BE2C (cell line): ENCODE measurements around the gene TBC1D17.
"Not testable (repeated sequence)": the region's sequence is repeated elsewhere in the genome, so short reads cannot be mapped to it uniquely, and the experiment has no call there.

Source experiments
- DNase-seq: peaks from one replicate; pipeline ENCODE4 v3.0.0-alpha.2; 2020
- H3K27me3 ChIP-seq: fragments of 250-450 bp; sonication (Bioruptor Pico); 2 replicates; pipeline ENCODE4 v1.5.1; 2020; ENCODE audit warnings: mild to moderate bottlenecking
- H3K36me3 ChIP-seq: fragments of 250-450 bp; sonication (Bioruptor Pico); 2 replicates; pipeline ENCODE4 v1.5.1; 2020; ENCODE audit warnings: mild to moderate bottlenecking
- H3K4me1 ChIP-seq: fragments of 250-450 bp; sonication (Bioruptor Pico); 2 replicates; pipeline ENCODE4 v1.5.1; 2020
- H3K4me3 ChIP-seq: 2 replicates; pipeline ENCODE4 v1.5.1; 2011; ENCODE audit warnings: low read depth, low read length
- H3K9me3 ChIP-seq: fragments of 250-450 bp; sonication (Bioruptor Pico); 2 replicates; pipeline ENCODE4 v1.5.1; 2020
- TF ChIP-seq, protein P1 (sequence below): IDR thresholded peaks from 2 replicates; pipeline ENCODE4 v1.5.1; 2012; ENCODE audit warnings: mild to moderate bottlenecking, low read depth, low read length

TBC1D17 gene

DNA sequence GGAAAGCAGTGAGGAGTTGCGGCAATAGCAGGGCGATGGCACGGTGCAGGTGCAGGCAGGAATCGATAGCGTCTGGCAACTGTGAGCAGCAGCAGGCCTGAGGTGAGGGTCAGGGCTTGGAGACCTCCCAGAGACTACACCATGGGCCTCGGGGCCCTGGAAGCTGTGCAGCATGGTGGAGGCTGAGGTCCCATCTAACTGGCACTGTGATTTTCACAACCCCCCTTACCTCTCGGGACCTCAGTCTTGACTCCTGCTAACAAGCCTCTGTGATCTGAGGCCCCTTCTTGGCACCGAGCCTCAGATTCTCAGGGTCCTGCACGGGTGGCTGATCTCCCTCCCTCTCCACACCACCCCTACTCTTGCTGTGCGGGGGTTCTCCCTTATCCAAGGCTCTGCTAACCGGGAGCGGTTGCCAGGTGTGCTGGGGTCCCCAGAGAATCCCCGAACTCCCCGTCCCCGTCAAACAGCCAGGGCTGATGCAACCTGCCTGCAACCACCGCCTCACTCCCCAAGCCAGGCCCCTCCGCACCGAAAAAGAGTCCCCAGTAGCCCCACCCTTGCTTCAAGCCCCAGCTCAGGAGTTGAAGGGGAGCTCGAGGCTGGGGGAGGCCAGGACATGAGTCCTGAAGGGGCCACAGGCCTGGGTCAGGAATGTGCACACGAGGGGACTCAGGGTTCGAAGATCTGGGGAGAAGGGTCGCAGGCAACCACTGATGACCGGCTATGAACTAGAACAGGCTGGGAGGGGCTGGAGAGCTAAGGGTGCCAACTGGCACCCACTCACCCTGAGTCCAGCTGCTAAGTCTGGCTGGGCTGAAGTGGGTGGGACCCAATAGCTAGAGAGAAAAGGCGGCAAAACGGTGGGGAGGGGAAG lies 46.7 kb downstream of the TBC1D17 start:
- Histone ChIP-seq H3K4me3 (peak overlapping the region; percentile 13), H3K4me1 (peaks cover 14% of the 10 kb centered on the region), H3K36me3 (peaks cover 82% of the 10 kb centered on the region), H3K27me3 (no peaks in the 10 kb centered on the region), H3K9me3 (no peaks in the 10 kb centered on the region)
- TF ChIP-seq, protein P1, sequence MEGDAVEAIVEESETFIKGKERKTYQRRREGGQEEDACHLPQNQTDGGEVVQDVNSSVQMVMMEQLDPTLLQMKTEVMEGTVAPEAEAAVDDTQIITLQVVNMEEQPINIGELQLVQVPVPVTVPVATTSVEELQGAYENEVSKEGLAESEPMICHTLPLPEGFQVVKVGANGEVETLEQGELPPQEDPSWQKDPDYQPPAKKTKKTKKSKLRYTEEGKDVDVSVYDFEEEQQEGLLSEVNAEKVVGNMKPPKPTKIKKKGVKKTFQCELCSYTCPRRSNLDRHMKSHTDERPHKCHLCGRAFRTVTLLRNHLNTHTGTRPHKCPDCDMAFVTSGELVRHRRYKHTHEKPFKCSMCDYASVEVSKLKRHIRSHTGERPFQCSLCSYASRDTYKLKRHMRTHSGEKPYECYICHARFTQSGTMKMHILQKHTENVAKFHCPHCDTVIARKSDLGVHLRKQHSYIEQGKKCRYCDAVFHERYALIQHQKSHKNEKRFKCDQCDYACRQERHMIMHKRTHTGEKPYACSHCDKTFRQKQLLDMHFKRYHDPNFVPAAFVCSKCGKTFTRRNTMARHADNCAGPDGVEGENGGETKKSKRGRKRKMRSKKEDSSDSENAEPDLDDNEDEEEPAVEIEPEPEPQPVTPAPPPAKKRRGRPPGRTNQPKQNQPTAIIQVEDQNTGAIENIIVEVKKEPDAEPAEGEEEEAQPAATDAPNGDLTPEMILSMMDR = no peak
- peak; percentile 40 for DNase-seq

DNA sequence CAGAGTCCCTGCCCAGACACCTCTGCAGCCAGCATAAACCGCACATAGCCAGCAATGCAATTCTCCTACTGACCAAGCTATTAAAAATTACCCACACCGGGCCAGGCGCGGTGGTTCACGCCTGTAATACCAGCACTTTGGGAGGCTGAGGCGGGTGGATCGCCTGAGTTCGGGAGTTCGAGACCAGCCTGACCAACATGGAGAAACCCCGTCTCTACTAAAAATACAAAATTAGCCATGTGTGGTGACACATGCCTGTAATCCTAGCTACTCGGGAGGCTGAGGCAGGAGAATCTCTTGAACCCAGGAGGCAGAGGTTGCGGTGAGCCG lies 47.3 kb downstream of the TBC1D17 start:
- H3K27me3 ChIP-seq, DNase-seq, H3K9me3 ChIP-seq: not testable (repeated sequence)
- peaks cover 77% of the 10 kb centered on the region for H3K36me3 ChIP-seq
- H3K4me1 ChIP-seq = peaks cover 14% of the 10 kb centered on the region
- H3K4me3 ChIP-seq = peak overlapping the region; percentile 13; the same call in 1 of the 2 replicates

DNA sequence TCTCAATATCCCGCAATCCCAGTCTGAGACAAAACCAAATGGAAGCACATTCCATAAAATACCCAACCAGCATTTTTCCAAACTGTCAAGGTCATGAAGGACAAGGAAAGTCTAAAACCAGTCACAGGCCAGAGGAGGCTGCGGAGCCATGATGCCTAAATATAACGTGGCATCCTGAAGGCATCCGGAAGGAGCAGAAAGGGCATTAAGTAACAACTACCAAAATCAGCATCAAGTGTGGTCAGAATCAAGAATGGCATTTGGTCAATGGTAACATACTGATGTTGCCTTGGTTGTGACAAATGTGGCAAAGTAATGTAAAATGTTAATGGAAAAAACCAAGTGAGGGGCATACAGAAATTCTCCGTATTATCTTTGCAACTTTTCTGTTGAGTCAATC lies 48.0 kb downstream of the TBC1D17 start:
- Histone ChIP-seq H3K9me3 (no peaks in the 10 kb centered on the region), H3K4me3 (no peak overlapping the region), H3K4me1 (peaks cover 14% of the 10 kb centered on the region), H3K36me3 (peaks cover 72% of the 10 kb centered on the region), H3K27me3 (no peaks in the 10 kb centered on the region)
- TF ChIP-seq, protein P1 = no peak
- no peak for DNase-seq

DNA sequence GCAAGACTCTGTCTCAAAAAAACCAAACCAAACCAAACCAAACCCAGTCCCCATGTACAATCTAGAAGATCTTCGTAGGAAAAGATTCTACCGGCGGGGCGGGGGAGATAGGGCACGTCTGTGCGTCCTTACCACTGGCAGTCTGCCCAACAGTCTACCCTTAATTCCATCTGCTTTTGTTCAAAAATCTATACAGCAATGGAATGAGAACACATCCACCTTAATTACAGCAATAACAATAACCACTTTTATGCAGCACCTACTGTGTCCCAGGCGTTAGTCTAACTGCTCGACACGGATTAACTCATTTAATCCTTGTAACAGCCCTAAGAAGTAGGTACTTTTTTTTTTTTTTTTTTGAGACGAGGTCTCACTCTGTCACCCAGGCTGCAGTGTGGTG lies 49.0 kb downstream of the TBC1D17 start:
- no peaks in the 10 kb centered on the region for H3K27me3 ChIP-seq
- DNase-seq = no peak
- peaks cover 62% of the 10 kb centered on the region for H3K36me3 ChIP-seq
- TF ChIP-seq, protein P1 = no peak
- H3K4me1 ChIP-seq = peaks cover 14% of the 10 kb centered on the region
- no peak overlapping the region for H3K4me3 ChIP-seq
- no peaks in the 10 kb centered on the region for H3K9me3 ChIP-seq

DNA sequence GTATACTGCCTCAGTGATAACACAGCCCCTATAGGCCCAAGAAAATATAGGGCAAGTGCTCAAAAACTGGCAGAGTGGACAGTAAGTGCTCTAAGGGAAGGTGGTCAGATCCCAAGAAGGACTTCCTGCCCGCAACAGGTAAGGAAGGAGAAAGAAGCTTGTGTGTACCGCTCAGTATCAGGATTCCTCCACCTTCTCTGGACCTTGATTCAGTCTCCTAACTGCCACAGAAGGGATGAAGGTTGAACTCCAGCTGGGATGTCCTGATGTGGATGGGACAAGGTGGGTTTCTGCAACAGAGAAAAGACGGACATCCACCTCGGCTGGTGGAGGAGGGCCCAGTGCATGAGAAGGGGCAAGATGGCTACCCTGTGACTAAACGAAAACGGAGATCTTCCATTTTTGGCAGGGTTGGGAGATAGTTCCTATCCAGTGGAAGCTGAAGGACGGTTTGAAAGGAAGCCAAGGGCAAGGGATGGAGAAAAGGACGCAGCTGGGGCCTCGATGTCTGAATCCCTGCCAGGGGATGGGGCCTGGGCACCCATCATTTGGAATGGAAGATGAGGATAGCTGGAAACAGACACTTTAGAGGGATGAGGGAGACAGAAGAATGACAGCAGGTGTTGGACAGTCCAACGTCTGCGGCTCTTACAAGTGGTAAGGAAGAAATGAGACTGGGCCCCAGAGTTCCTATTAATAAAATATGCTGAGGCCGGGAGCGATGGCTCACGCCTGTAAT lies 50.2 kb downstream of the TBC1D17 start:
- no peak for DNase-seq
- Histone ChIP-seq H3K4me1 (peaks cover 14% of the 10 kb centered on the region), H3K4me3 (peak overlapping the region; percentile 64), H3K36me3 (peaks cover 50% of the 10 kb centered on the region), H3K27me3 (no peaks in the 10 kb centered on the region), H3K9me3 (no peaks in the 10 kb centered on the region)
- TF ChIP-seq, protein P1 = no peak

DNA sequence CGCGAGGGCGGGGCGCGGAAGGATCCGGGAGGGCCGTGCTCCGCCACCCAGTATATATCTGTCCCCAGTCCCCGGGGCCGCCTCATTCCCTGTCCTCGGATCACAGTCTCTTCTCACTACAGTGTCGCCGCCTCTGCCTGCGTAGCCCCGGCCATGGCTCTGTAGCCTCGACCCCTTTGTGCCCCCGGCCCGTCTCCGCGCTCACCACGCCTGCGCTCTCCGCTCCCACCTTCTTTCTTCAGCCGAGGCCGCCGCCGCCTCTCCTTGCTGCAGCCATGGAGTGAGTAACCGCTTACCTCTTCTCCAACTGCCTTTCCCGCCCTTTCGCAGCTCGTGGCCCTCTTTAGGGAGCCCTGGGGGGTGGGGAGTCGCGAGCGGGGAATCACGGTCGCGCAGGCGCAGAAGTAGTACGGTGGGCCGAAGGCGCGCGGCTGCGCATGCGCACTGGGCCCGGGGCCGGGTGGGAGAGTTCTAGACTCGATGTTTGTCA lies 51.7 kb downstream of the TBC1D17 start, which contains the start of the genes ATF5 and NUP62:
Gene ATF5 (plus strand): TSS at position 85 of the 490 bp plus-strand sequence. CDS start 1,646 bp downstream, outside the sequence.
Gene NUP62 (minus strand): TSS at position 384 of the 490 bp plus-strand sequence. CDS start 19,697 bp downstream, outside the sequence.
- TF ChIP-seq, protein P1 = no peak
- Histone ChIP-seq H3K4me3 (peak within 1 kb of the TSS; percentile 64), H3K9me3 (no peaks in the 10 kb centered on the region), H3K4me1 (peaks cover 7% of the 10 kb centered on the region), H3K36me3 (peaks cover 36% of the 10 kb centered on the region), H3K27me3 (no peaks in the 10 kb centered on the region)
- peak; percentile 95 for DNase-seq
